C4-2B (cell line): ENCODE data around the gene DPPA5.

Experiments used
- ZFX ChIP-seq: fragments of 450-650 bp; IDR thresholded peaks from 2 replicates; pipeline ENCODE4 v1.6.1; 2017
- TF ChIP-seq, protein P1 (sequence below): fragments of 450-650 bp; conservative IDR thresholded peaks from 2 replicates; pipeline ENCODE4 v1.5.1; 2017; ENCODE audit warnings: mild to moderate bottlenecking

DNA sequence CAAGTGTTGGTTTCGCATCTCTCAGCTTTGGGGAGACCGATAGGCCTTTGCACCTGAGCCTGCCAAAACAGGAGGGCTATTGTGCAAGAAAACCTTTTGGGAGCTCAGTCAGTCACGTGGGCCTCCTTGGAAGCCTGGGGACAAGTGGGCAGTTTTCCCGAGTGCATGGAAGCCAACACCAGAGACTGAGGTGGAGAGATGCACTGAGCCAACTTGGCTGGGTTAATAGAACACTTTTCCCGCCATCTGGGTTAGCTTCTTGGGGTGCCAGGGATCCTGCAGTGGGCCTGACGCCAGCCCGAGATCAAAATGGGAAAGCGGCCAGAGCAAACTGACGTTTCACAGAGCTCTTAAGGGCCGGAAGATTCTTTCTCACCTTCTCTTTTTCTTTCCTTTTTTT lies 18.4 kb upstream of the DPPA5 start:
- TF ChIP-seq, protein P1, sequence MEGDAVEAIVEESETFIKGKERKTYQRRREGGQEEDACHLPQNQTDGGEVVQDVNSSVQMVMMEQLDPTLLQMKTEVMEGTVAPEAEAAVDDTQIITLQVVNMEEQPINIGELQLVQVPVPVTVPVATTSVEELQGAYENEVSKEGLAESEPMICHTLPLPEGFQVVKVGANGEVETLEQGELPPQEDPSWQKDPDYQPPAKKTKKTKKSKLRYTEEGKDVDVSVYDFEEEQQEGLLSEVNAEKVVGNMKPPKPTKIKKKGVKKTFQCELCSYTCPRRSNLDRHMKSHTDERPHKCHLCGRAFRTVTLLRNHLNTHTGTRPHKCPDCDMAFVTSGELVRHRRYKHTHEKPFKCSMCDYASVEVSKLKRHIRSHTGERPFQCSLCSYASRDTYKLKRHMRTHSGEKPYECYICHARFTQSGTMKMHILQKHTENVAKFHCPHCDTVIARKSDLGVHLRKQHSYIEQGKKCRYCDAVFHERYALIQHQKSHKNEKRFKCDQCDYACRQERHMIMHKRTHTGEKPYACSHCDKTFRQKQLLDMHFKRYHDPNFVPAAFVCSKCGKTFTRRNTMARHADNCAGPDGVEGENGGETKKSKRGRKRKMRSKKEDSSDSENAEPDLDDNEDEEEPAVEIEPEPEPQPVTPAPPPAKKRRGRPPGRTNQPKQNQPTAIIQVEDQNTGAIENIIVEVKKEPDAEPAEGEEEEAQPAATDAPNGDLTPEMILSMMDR: no peak
- no peak for TF ChIP-seq ZFX
